SK-N-SH (cell line): ENCODE results near the gene TRIM51. TPM values are rescaled to one million over a fixed set of nuclear protein-coding genes. Genes with fewer than 3 reads are reported as not detected.

Source experiments
- CTCF ChIA-PET: fragments of 300-600, 350-600 bp; formaldehyde crosslinking; extraction: SDS; loops from one replicate; lab custom pipeline; 2021; lab: Yijun Ruan, JAX
- POLR2A ChIA-PET: fragments of 350-600 bp; sonication (Branson Sonifier 250); formaldehyde crosslinking; extraction: SDS; loops from one replicate; lab custom pipeline; 2020; ENCODE audit warnings: antibody characterized with exemption, inconsistent platforms; lab: Yijun Ruan, JAX
- DNase-seq: peaks from one replicate; pipeline ENCODE4 v3.0.0; 2012
- H2AFZ ChIP-seq: fragments of 200-600 bp; sonication (generic); 2 replicates; pipeline ENCODE4 v1.8.1; 2016; ENCODE audit warnings: antibody characterized with exemption, mild to moderate bottlenecking, low read depth
- H3F3A ChIP-seq: fragments of 200-600 bp; sonication (generic); replicated peaks from 2 replicates; pipeline ENCODE3; 2016; ENCODE audit warnings: antibody characterized with exemption, mild to moderate bottlenecking; ENCODE audit not compliant: insufficient read depth
- H3K27ac ChIP-seq, 2 experiments: fragments of 200-500 bp in 1 of 2; fragments of 200-600 bp in 1 of 2; sonication (Bioruptor generic) in 1 of 2; sonication (generic), shearing (Covaris generic) in 1 of 2; 2 replicates each; pipeline versions ENCODE4 v1.5.1 to v1.6.1; 2014 to 2016; ENCODE audit warnings: low read depth in 2 of 2, inconsistent platforms in 1 of 2, low read length in 1 of 2, mild to moderate bottlenecking in 1 of 2, mixed read lengths in 1 of 2
- H3K27me3 ChIP-seq: fragments of 200-600 bp; sonication (generic), shearing (Covaris generic); 2 replicates; pipeline ENCODE4 v1.6.1; 2016; ENCODE audit warnings: mixed run types; ENCODE audit not compliant: insufficient read depth
- H3K36me3 ChIP-seq, 2 experiments: fragments of 200-500 bp in 1 of 2; fragments of 200-600 bp in 1 of 2; sonication (Bioruptor generic) in 1 of 2; sonication (generic) in 1 of 2; replicated peaks in 1 of 2; 2 replicates each; pipeline versions ENCODE3 to v1.5.1; 2014 to 2016; ENCODE audit warnings: low read length in 1 of 2, mild to moderate bottlenecking in 1 of 2; ENCODE audit not compliant: insufficient read depth in 2 of 2, control insufficient read depth in 1 of 2
- H3K4me1 ChIP-seq, 2 experiments: fragments of 200-500 bp in 1 of 2; fragments of 200-600 bp in 1 of 2; sonication (Bioruptor generic) in 1 of 2; sonication (generic), shearing (Covaris generic) in 1 of 2; 2 replicates each; pipeline versions ENCODE4 v1.5.1 to v1.6.1; 2014 to 2016; ENCODE audit warnings: low read depth in 1 of 2, low read length in 1 of 2, mixed run types in 1 of 2; ENCODE audit not compliant: insufficient read depth in 2 of 2, control insufficient read depth in 1 of 2
- H3K4me2 ChIP-seq: fragments of 200-600 bp; sonication (generic), shearing (Covaris generic); 2 replicates; pipeline ENCODE4 v1.6.1; 2017; ENCODE audit warnings: mixed run types
- H3K4me3 ChIP-seq, 2 experiments: fragments of 200-500 bp in 1 of 2; fragments of 200-600 bp in 1 of 2; sonication (Bioruptor generic) in 1 of 2; sonication (generic), shearing (Covaris generic) in 1 of 2; 2 replicates each; pipeline versions ENCODE4 v1.5.1 to v1.8.1; 2014 to 2016; ENCODE audit warnings: low read depth in 2 of 2, inconsistent platforms in 1 of 2, low read length in 1 of 2, mild to moderate bottlenecking in 1 of 2, mixed read lengths in 1 of 2, moderate library complexity in 1 of 2
- H3K79me2 ChIP-seq: fragments of 200-600 bp; sonication (generic); 2 replicates; pipeline ENCODE4 v1.8.1; 2017; ENCODE audit warnings: mild to moderate bottlenecking; ENCODE audit not compliant: insufficient read depth
- H3K9ac ChIP-seq: fragments of 200-600 bp; sonication (generic); 2 replicates; pipeline ENCODE4 v1.6.1; 2017; ENCODE audit warnings: mixed run types
- H3K9me2 ChIP-seq: fragments of 200-600 bp; sonication (generic); 2 replicates; pipeline ENCODE4 v1.6.1; 2017; ENCODE audit warnings: mixed run types
- H3K9me3 ChIP-seq: fragments of 200-600 bp; sonication (generic); 2 replicates; pipeline ENCODE4 v1.6.1; 2017; ENCODE audit warnings: mixed run types, mild to moderate bottlenecking, moderate library complexity
- H4K20me1 ChIP-seq: fragments of 200-600 bp; sonication (generic); 2 replicates; pipeline ENCODE4 v1.6.1; 2017; ENCODE audit warnings: mild to moderate bottlenecking, mixed run types; ENCODE audit not compliant: insufficient read depth
- EP300 ChIP-seq, 2 experiments: IDR thresholded peaks; 2 replicates each; pipeline versions ENCODE4 v1.4.0 to v1.6.1; 2012; ENCODE audit warnings: borderline replicate concordance in 1 of 2, low read depth in 1 of 2, low read length in 1 of 2
- GABPA ChIP-seq: IDR thresholded peaks from 2 replicates; pipeline ENCODE4 v1.4.0; 2012; ENCODE audit warnings: low read depth, mild to moderate bottlenecking
- MEF2A ChIP-seq: IDR thresholded peaks from 2 replicates; pipeline ENCODE4 v1.4.0; 2012; ENCODE audit warnings: low read depth, borderline replicate concordance
- RAD21 ChIP-seq: IDR thresholded peaks from 2 replicates; pipeline ENCODE4 v1.6.1; 2012; ENCODE audit warnings: mild to moderate bottlenecking, low read length
- RCOR1 ChIP-seq: fragments of 150-350 bp; IDR thresholded peaks from 2 replicates; pipeline ENCODE4 v1.6.1; 2017; ENCODE audit warnings: antibody characterized with exemption, low read length
- RFX5 ChIP-seq: IDR thresholded peaks from 2 replicates; pipeline ENCODE4 v1.6.1; 2012; ENCODE audit warnings: mild to moderate bottlenecking, improper control_type of control experiment, low read length
- RXRA ChIP-seq: IDR thresholded peaks from 2 replicates; pipeline ENCODE4 v1.4.0; 2012; ENCODE audit warnings: low read depth, mild to moderate bottlenecking, borderline replicate concordance
- SMC3 ChIP-seq: IDR thresholded peaks from 2 replicates; pipeline ENCODE4 v1.6.1; 2012; ENCODE audit warnings: low read depth, low read length, improper control_type of control experiment
- WGBS: methylation state at CpG from one replicate; pipeline ENCODE4 v1.1.6; 2017; ENCODE audit warnings: low lambda C conversion rate; 5-methylcytosine and 5-hydroxymethylcytosine counted together
- polyA plus RNA-seq, 3 experiments: library from polyadenylated mRNA; depleted of rRNA; stranded (reverse); fragments of >200 nt; gene quantifications; 2 replicates each; pipeline ENCODE4 v1.2.3, GENCODE V29; 2012
- TF ChIP-seq, protein P1 (sequence below): fragments of 200-600 bp; sonication (generic); IDR thresholded peaks from 2 replicates; pipeline ENCODE4 v1.6.1; 2017; ENCODE audit warnings: antibody characterized with exemption, mild to moderate bottlenecking, moderate library complexity
- TF ChIP-seq, protein P2 (sequence below): IDR thresholded peaks from 2 replicates; pipeline ENCODE4 v1.6.1; 2012; ENCODE audit warnings: mild to moderate bottlenecking, low read depth, low read length, moderate library complexity
- TF ChIP-seq, protein P3 (sequence below): fragments of 150-350 bp; IDR thresholded peaks from 2 replicates; pipeline ENCODE4 v1.6.1; 2016; ENCODE audit warnings: mild to moderate bottlenecking, low read depth, low read length
- TF ChIP-seq, protein P4 (sequence below): IDR thresholded peaks from 2 replicates; pipeline ENCODE4 v1.4.0; 2012; ENCODE audit warnings: low read depth, borderline replicate concordance

TRIM51 gene
- polyA plus RNA-seq, 1 of the 3 experiments (the other 2 are of a cell fraction): not detected

DNA sequence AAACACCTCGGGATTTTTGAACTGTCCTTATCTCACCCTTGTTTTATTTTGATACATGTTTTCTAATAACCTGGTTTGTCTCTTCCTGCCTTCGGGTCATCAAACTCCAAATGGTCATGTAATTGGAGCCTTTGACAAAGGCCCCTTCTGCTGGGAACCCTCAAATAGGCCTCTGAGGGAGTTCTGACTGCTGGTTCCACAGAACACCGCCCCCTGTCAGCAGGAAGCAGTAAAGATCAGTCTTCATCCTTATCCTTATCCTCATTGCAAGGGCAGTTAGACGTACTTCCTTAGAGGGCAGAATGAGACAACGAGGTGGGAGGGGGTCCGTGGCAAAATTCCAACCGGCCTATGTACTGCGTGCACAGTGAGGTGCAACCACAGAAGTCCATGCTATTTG lies 12.1 kb downstream of the TRIM51 start:
- CTCF ChIA-PET: interaction anchor here (1.5 kb wide), 1 partner anchor 68 kb away, joined by 3 read pairs; the partner anchor contains the start of gene OR5L2
- H3K36me3 ChIP-seq: no peaks in the 10 kb centered on the region
- H3F3A ChIP-seq: no peaks in the 10 kb centered on the region
- no peaks in the 10 kb centered on the region for H3K79me2 ChIP-seq
- TF ChIP-seq, protein P1, sequence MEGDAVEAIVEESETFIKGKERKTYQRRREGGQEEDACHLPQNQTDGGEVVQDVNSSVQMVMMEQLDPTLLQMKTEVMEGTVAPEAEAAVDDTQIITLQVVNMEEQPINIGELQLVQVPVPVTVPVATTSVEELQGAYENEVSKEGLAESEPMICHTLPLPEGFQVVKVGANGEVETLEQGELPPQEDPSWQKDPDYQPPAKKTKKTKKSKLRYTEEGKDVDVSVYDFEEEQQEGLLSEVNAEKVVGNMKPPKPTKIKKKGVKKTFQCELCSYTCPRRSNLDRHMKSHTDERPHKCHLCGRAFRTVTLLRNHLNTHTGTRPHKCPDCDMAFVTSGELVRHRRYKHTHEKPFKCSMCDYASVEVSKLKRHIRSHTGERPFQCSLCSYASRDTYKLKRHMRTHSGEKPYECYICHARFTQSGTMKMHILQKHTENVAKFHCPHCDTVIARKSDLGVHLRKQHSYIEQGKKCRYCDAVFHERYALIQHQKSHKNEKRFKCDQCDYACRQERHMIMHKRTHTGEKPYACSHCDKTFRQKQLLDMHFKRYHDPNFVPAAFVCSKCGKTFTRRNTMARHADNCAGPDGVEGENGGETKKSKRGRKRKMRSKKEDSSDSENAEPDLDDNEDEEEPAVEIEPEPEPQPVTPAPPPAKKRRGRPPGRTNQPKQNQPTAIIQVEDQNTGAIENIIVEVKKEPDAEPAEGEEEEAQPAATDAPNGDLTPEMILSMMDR: peak; percentile 30; the same call in 1 of the 2 replicates
- TF ChIP-seq, protein P2, sequence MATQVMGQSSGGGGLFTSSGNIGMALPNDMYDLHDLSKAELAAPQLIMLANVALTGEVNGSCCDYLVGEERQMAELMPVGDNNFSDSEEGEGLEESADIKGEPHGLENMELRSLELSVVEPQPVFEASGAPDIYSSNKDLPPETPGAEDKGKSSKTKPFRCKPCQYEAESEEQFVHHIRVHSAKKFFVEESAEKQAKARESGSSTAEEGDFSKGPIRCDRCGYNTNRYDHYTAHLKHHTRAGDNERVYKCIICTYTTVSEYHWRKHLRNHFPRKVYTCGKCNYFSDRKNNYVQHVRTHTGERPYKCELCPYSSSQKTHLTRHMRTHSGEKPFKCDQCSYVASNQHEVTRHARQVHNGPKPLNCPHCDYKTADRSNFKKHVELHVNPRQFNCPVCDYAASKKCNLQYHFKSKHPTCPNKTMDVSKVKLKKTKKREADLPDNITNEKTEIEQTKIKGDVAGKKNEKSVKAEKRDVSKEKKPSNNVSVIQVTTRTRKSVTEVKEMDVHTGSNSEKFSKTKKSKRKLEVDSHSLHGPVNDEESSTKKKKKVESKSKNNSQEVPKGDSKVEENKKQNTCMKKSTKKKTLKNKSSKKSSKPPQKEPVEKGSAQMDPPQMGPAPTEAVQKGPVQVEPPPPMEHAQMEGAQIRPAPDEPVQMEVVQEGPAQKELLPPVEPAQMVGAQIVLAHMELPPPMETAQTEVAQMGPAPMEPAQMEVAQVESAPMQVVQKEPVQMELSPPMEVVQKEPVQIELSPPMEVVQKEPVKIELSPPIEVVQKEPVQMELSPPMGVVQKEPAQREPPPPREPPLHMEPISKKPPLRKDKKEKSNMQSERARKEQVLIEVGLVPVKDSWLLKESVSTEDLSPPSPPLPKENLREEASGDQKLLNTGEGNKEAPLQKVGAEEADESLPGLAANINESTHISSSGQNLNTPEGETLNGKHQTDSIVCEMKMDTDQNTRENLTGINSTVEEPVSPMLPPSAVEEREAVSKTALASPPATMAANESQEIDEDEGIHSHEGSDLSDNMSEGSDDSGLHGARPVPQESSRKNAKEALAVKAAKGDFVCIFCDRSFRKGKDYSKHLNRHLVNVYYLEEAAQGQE: no peak
- TF ChIP-seq, all 33 proteins: peak for 1
- DNase-seq: peak; percentile 4
- Histone ChIP-seq H4K20me1 (no peaks in the 10 kb centered on the region), H3K9ac (no peak overlapping the region), H3K27ac (no peak overlapping the region), H3K4me1 (no peaks in the 10 kb centered on the region), H3K9me3 (no peaks in the 10 kb centered on the region), H2AFZ (no peak overlapping the region), H3K4me3 (no peak overlapping the region), H3K9me2 (no peaks in the 10 kb centered on the region), H3K27me3 (no peaks in the 10 kb centered on the region), H3K4me2 (no peak overlapping the region)
- 21% methylated on average over 8 of the region's 8 CpGs for WGBS
- POLR2A ChIA-PET: no interaction called here

DNA sequence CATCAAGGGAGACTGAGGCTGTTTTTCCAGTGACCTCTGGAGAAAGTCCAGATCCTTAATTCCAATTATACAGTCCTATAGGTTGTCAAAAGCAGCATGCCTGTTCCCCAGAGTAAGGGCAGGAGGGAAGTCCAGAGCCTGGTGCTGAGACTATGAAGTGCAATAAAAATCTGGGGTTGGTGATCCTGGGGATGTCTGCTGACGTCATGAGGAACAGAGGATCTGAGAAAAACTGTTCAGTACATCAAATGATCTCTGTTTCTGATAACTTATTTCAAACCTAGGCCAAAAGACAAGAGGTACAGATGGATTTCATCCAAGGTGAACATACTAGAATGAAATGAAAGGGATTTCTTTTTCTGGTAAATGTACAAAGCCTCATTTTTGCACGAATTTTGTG lies 19.2 kb downstream of the TRIM51 start:
- no peak overlapping the region for H2AFZ ChIP-seq
- no peaks in the 10 kb centered on the region for H3K4me1 ChIP-seq
- H3K36me3 ChIP-seq: no peaks in the 10 kb centered on the region
- no peaks in the 10 kb centered on the region for H3F3A ChIP-seq
- no peaks in the 10 kb centered on the region for H3K79me2 ChIP-seq
- WGBS: 0% methylated on average over 2 of the region's 2 CpGs
- CTCF ChIA-PET: no interaction called here
- TF ChIP-seq RCOR1: no peak
- TF ChIP-seq, protein P3, sequence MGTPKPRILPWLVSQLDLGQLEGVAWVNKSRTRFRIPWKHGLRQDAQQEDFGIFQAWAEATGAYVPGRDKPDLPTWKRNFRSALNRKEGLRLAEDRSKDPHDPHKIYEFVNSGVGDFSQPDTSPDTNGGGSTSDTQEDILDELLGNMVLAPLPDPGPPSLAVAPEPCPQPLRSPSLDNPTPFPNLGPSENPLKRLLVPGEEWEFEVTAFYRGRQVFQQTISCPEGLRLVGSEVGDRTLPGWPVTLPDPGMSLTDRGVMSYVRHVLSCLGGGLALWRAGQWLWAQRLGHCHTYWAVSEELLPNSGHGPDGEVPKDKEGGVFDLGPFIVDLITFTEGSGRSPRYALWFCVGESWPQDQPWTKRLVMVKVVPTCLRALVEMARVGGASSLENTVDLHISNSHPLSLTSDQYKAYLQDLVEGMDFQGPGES: no peak
- no peak for TF ChIP-seq RAD21
- TF ChIP-seq MEF2A: no peak
- no peak for TF ChIP-seq EP300 (IDR thresholded peaks at IDR 0.05; ENCODE audit: borderline replicate concordance in 1 of 2, low read depth in 1 of 2, low read length in 1 of 2)
- no peak for TF ChIP-seq RFX5
- no peak for TF ChIP-seq RXRA
- TF ChIP-seq GABPA: no peak
- TF ChIP-seq, protein P4, sequence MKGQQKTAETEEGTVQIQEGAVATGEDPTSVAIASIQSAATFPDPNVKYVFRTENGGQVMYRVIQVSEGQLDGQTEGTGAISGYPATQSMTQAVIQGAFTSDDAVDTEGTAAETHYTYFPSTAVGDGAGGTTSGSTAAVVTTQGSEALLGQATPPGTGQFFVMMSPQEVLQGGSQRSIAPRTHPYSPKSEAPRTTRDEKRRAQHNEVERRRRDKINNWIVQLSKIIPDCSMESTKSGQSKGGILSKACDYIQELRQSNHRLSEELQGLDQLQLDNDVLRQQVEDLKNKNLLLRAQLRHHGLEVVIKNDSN: no peak
- no peak for TF ChIP-seq SMC3
- DNase-seq: no peak
- no peak overlapping the region for H3K4me2 ChIP-seq
- no peaks in the 10 kb centered on the region for H4K20me1 ChIP-seq
- POLR2A ChIA-PET: no interaction called here
- no peaks in the 10 kb centered on the region for H3K9me3 ChIP-seq
- H3K27ac ChIP-seq: no peak overlapping the region
- no peak overlapping the region for H3K9ac ChIP-seq
- no peaks in the 10 kb centered on the region for H3K9me2 ChIP-seq
- no peaks in the 10 kb centered on the region for H3K27me3 ChIP-seq
- no peak overlapping the region for H3K4me3 ChIP-seq
